ENCODE data around the gene RD3L. TPM values are rescaled to one million over a fixed set of nuclear protein-coding genes. Genes with fewer than 3 reads are reported as not detected.
A peak's percentile ranks its signal among the peaks of the same experiment; 100 is the strongest.

The RD3L gene
- total and polyA plus RNA-seq, 2 of the 13 experiments (the other 11 are each of a cell fraction or from before 2014, with no cell fraction given), result not detected

- TF ChIP-seq USF2 (IDR thresholded peaks at IDR 0.05; ENCODE audit: low read depth, low read length) (0 out of 2 replicates have a peak, but pooled peaks have one; percentile 10), USF2 (CRISPR knock-in tag; IDR thresholded peaks at IDR 0.05; ENCODE audit: borderline replicate concordance) (no peak), HMGA1 (CRISPR knock-in tag; conservative IDR thresholded peaks at IDR 0.05) (no peak), HINFP (CRISPR knock-in tag; IDR thresholded peaks at IDR 0.05; ENCODE audit: low read depth) (no peak), FIP1L1 (IDR thresholded peaks at IDR 0.05; ENCODE audit: borderline replicate concordance, insufficient read depth, low read depth, low read length) (no peak), ZNF576 (CRISPR knock-in tag; IDR thresholded peaks at IDR 0.05) (no peak), ASH2L (IDR thresholded peaks at IDR 0.05; ENCODE audit: insufficient read length, low read depth, low read length) (no peak), MED13 (CRISPR knock-in tag; IDR thresholded peaks at IDR 0.05) (no peak), ZNF83 (CRISPR knock-in tag; IDR thresholded peaks at IDR 0.05; ENCODE audit: borderline replicate concordance) (no peak), SMC3 (IDR thresholded peaks at IDR 0.05; ENCODE audit: low read length) (peak; percentile 82), FOXC1 (CRISPR knock-in tag; IDR thresholded peaks at IDR 0.05; ENCODE audit: borderline replicate concordance) (no peak), ZNF850 (CRISPR knock-in tag; conservative IDR thresholded peaks at IDR 0.05) (no peak), PRMT3 (CRISPR knock-in tag; IDR thresholded peaks at IDR 0.05; ENCODE audit: borderline replicate concordance, low read depth) (no peak), SYNCRIP (IDR thresholded peaks at IDR 0.05; ENCODE audit: insufficient read depth, low read depth, low read length) (no peak), TP53 (CRISPR knock-in tag; conservative IDR thresholded peaks at IDR 0.05) (no peak), PRDM10 (CRISPR knock-in tag; IDR thresholded peaks at IDR 0.05; ENCODE audit: low read depth) (no peak), ZNF276 (CRISPR knock-in tag; IDR thresholded peaks at IDR 0.05; ENCODE audit: low read depth) (no peak), THYN1 (CRISPR knock-in tag; IDR thresholded peaks at IDR 0.05; ENCODE audit: borderline replicate concordance, low read depth) (no peak), TRIM24 (CRISPR knock-in tag; IDR thresholded peaks at IDR 0.05) (no peak), ZNF143 (CRISPR knock-in tag; IDR thresholded peaks at IDR 0.05) (peak; percentile 14; the same call in 1 of the 2 replicates)
These were observed 31.9 kb downstream of the RD3L start (continued) for GRCh38 chr14:103910262-103910935.
